ENCODE data around the gene MTHFD1L.
A peak's percentile ranks its signal among the peaks of the same experiment; 100 is the strongest.

The MTHFD1L gene

GRCh38 chr6:150937132-150937906, 71.8 kb downstream of the MTHFD1L start:
- no peak for DNase-seq

- no peak for DNase-seq
Observed at GRCh38 chr6:150939399-150939798, 73.9 kb downstream of the MTHFD1L start.

DNA sequence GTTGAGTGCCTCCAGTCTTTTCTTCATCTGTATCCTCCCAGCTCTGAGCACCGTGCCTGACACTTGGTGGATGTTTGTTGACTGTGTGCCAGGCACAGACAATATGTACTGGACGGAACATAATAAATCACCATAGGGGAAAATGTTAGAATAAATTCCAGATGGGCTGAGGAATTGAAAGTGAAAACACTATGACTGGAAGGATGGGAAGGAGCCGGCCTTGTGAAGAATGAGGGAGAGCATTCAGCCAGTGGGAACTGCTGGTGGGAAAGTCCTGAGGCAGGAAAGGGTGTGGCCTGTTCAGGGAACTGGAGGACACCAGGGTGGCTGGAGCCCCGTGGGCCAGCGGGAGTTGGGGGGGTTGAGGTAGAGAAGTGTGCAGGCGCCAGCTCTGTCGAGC, 75.4 kb downstream of the MTHFD1L start:
- no peak for DNase-seq

GRCh38 chr6:150949526-150949925, 84.0 kb downstream of the MTHFD1L start:
- DNase-seq, result no peak

DNA sequence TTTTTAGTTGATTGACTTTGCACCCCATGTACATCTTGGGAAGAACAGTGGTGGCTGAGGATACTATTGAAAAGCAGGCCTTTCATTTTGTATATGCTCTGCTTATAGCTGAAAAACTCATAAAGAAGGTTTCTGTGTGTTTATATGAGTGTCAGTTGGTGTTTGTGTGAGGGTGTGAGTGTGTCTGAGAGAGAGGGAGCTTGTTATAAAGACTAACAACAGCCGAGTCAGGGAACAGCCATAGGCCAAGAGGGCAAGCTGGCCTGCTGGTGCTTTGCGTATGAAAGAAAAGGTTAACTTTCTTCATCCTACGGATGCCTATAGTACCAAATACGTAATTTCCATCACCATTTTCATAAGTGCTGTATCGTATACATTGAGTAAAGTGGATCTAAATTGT, 88.3 kb downstream of the MTHFD1L start:
- DNase-seq, result no peak

- DNase-seq, result no peak
Observed at GRCh38 chr6:150959166-150959565, 93.7 kb downstream of the MTHFD1L start.

DNA sequence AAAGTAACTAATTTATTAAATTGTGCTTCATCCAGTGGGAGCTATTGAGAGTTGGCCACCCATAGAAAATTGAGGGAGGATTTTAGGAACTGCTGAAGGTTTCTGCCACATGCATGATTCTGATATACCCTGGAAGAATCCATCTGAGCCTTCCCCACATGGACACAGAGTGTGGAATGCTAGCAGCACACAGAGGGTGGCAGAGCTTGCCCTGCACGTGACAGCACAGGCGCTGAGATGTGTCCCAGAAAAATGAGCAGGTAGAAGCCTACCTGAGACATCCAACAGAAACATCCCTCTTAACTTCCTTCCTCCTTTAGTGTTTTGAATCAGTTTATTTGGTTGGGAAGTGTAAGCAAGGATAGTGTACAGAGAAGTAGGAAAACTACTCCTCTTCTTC, 96.9 kb downstream of the MTHFD1L start:
- no peak for DNase-seq

- no peak for DNase-seq
Observed at GRCh38 chr6:150964765-150965164, 99.3 kb downstream of the MTHFD1L start.

- DNase-seq, result no peak
Observed at GRCh38 chr6:150966786-150967185, 101.3 kb downstream of the MTHFD1L start.

DNA sequence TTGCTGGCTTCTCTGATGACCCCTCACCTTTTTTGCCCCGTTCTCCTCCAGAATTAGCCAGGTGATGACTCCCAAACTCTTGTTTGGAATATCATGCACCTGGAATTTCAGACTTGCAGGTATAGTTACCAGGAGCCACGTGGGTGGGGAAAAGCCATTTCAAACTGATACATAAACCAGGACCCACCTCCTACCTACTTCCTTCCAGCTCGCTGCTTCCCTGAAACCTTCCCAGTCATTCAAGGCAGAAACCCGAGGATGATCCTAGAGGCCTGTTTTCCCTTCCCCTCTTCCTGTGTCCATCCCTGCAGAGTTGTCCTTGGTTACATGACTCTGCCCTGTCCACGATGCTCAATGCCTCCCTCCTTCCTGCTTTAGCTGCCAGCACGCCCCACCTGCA, 101.9 kb downstream of the MTHFD1L start:
- DNase-seq, result no peak

DNA sequence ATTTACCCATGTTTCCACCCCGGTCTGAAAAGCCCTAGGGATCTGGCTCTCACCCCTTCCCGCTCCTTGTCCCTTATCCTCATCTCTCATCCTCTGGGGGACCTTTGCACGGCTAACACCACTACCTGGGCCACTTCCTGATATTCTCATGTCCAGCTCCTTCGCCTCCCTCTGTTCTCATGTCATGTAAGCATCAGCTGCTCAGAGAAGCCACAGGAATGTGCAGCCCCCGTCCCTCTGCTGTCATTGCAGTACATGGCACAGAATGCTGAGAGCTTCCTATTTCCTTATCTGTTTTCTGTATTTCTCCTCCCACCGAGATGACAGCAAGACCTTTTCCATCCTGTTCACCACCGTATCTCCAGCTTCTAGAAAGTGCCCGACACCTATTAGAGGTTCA, 102.4 kb downstream of the MTHFD1L start:
- no peak for DNase-seq

GRCh38 chr6:150969901-150970300, 104.4 kb downstream of the MTHFD1L start:
- DNase-seq, result no peak

- no peak for DNase-seq
Observed at GRCh38 chr6:150971219-150971618, 105.7 kb downstream of the MTHFD1L start.

- DNase-seq, result no peak
Observed at GRCh38 chr6:150975136-150975535, 109.6 kb downstream of the MTHFD1L start.

- DNase-seq, result no peak
Observed at GRCh38 chr6:150977281-150977680, 111.8 kb downstream of the MTHFD1L start.

DNA sequence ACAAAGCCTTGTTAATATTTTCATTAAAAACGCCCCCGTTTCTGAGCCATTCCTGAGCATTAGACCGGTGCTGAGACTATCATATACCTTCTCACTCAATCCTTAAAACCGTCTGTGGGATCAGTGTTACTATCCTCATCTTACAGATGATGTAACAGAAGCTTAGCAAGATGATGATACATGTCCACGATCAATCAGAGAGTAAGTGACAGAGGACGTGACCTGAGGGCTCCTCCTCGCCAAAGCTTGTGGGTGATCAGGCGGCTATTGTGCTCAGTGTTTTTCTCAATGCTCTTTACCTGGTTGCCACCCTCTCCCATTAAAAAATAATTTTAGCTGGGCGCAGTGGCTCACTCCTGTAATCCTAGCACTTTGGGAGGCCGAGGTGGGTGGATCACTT, 113.1 kb downstream of the MTHFD1L start:
- DNase-seq, result peak in 1 of 2 experiments; percentile 68

- no peak for DNase-seq
Observed at GRCh38 chr6:150979826-150980350, 114.4 kb downstream of the MTHFD1L start.

DNA sequence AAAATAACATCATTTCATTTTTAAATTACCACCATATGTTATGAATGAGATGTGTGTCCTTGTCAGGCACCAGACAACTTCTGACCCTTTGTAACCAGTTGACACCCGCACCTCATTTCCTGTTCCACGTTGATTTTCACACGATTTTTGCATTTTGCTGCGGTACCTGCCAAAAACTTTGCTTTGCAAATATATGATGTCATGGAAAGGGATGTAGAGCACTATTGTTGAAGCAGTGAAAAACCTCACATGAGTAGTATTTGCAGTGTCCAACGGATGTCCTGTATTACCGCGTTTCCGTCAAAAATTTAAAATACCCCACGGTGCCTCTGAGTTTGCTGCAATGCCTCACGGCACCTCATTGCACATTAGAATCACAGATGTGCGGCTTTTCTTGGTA, 115.6 kb downstream of the MTHFD1L start:
- no peak for DNase-seq

- no peak for DNase-seq
Observed at GRCh38 chr6:150981669-150982068, 116.2 kb downstream of the MTHFD1L start.

DNA sequence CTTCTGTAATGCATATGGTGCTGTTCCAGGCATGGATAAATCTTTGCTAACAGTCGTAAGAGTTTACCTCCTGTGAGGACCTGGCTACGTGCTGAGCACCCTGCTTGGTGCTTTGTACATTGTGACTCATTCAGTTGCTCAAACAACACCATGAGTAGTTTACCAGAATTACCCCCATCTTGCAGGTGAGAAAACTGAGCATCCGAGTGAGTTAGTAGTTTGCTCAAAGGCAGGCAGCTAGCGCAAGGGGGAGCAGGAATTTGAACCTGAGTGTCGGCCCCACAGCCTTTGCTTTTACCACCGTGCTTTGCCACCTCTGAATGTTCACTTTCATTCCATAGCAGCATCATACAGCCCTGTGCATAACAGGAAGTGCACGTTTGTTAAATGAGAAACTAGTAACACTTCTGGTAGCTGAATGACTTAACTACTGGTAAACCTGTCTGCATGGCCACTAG, 121.9 kb downstream of the MTHFD1L start:
- DNase-seq, result no peak

- no peak for DNase-seq
Observed at GRCh38 chr6:150987855-150988464, 122.5 kb downstream of the MTHFD1L start.

DNA sequence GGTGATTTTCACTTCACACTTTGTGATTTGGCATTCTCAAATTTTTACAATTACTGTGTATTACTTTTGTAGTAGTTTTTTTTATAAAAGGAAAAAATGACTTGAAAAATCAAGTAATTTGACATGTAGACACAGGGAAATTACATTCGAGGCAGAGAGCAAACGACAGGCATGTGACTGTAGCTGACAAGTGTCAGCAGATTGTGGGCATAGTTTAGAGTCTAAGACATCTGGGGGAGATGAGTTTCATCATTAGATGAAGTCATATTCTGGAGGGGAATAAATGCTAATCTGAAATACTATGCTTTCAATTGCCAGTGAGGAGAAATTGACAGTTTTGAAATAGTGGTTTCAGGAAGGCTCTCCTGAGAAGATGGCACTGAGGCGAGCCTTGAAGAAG, 126.0 kb downstream of the MTHFD1L start:
- DNase-seq, result no peak

DNA sequence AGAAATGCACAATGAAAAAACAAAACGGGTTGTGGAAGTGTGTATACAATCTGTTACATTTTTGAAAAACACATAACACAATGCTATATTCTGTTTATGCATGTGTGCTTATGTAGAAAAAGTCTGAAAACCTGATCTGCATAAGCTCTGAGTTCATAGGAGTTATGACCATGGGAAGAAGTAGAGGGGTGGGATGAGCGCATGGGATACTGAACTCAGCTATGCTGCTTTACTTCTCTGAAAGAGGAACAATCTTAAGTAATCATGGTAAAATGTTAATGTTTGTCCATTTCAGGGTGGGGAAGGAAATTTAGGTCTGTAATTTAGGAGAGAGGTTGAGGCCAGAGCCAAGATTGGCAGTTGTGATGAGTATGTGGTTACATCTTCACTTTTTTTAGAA, 126.8 kb downstream of the MTHFD1L start:
- no peak for DNase-seq

- DNase-seq, result no peak
Observed at GRCh38 chr6:150992703-150993102, 127.2 kb downstream of the MTHFD1L start.
